NOMO-1 treated with DMSO at 0.1 percent for 48 hours (cell line): ENCODE measurements around the gene POLR2E.
A peak's percentile ranks its signal among the peaks of the same experiment; 100 is the strongest.

Experiments
- DNase-seq: peaks from one replicate; lab custom pipeline; 2025; ENCODE audit not compliant: unreplicated experiment; lab: John Stamatoyannopoulos, UW

POLR2E gene

GRCh38 chr19:1051791-1052190 lies 43.4 kb downstream of the POLR2E start:
- DNase-seq = no peak

- DNase-seq = no peak
Measured at GRCh38 chr19:1050989-1051788, 44.0 kb downstream of the POLR2E start.

GRCh38 chr19:1049800-1050199 lies 45.4 kb downstream of the POLR2E start:
- no peak for DNase-seq

GRCh38 chr19:1049106-1049505 lies 46.1 kb downstream of the POLR2E start:
- no peak for DNase-seq

- DNase-seq = no peak
Measured at GRCh38 chr19:1047696-1048147, 47.5 kb downstream of the POLR2E start.

- no peak for DNase-seq
Measured at GRCh38 chr19:1046836-1047695, 48.1 kb downstream of the POLR2E start.

GRCh38 chr19:1046117-1046626 lies 49.0 kb downstream of the POLR2E start:
- DNase-seq = no peak

- DNase-seq = no peak
Measured at GRCh38 chr19:1045247-1045603, 50.0 kb downstream of the POLR2E start.

GRCh38 chr19:1042689-1043511 lies 52.3 kb downstream of the POLR2E start:
- DNase-seq = no peak

GRCh38 chr19:1041835-1042685 lies 53.1 kb downstream of the POLR2E start:
- no peak for DNase-seq

GRCh38 chr19:1041272-1041834 lies 53.8 kb downstream of the POLR2E start:
- no peak for DNase-seq

GRCh38 chr19:1040476-1041271 lies 54.5 kb downstream of the POLR2E start:
- peak; percentile 81 for DNase-seq

GRCh38 chr19:1039646-1040475 lies 55.3 kb downstream of the POLR2E start, which contains the start of gene ABCA7:
Gene ABCA7 (plus strand): TSS chr19:1040107. CDS start chr19:1041362, 1,255 bp downstream.
- peak; percentile 98 for DNase-seq

GRCh38 chr19:1038978-1039645 lies 56.1 kb downstream of the POLR2E start:
- no peak for DNase-seq

GRCh38 chr19:1037621-1038064 lies 57.5 kb downstream of the POLR2E start:
- peak; percentile 71 for DNase-seq
